NCI-H1930 (cell line): ENCODE measurements around the gene C19orf81.

ENCODE experiments used
- DNase-seq, 2 experiments: peaks; one replicate each; lab custom pipeline; 2025; lab: John Stamatoyannopoulos, UW

Gene C19orf81

DNA sequence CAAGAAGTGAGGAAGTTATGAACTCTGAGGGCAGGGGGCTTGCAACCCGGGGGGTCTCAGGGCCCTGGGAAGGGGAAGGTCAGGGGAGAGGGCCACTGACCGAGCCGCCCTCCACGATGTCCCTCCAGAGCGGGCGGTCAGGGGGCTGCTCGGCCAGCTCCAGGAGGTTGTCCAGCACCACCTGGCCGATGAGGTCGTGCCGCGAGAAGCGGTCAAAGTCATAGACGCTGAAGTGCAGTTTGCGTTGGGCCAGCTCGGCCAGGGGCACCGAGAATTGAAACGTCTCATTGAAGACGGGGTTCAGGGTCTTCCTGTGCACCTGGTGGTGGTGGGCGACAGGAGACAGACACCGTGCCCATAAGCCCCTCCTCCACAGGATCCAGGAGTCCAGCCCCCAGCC lies 20.1 kb upstream of the C19orf81 start:
- DNase-seq: no peak

GRCh38 chr19:50629801-50630200 lies 19.4 kb upstream of the C19orf81 start:
- DNase-seq: no peak

DNA sequence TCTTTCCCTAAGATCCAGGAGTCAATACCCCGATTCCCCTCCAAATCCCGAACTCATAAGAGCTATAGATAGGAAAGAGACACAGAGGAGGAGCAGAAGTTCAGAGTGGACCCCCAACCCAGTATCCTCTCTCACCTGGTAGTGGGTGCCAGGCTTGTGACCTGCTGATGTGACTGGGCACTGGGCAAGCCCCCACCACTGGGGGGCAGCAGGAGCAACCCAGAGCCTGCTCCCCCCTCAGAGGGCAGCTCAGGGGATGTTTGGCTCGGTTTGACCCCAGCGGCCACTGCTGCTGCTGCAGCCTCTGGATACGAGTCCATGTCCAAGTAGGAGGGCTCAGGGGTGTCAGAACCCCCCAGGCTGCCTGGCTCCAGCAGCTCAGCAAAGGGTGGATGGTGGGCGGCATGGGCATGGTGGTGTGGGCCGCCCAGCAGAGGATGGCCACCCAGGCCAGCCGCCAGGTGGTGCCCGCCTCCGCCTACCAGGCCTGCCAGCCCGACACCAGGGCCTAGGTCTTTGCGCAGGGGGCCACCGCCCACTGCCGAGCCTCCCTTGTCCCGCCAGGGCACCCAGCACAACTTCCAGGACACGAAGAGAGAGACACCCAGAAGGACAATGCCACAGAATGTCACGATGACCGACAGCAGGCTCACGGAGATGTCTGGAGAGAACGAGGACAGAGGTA lies 17.0 kb upstream of the C19orf81 start:
- no peak for DNase-seq

DNA sequence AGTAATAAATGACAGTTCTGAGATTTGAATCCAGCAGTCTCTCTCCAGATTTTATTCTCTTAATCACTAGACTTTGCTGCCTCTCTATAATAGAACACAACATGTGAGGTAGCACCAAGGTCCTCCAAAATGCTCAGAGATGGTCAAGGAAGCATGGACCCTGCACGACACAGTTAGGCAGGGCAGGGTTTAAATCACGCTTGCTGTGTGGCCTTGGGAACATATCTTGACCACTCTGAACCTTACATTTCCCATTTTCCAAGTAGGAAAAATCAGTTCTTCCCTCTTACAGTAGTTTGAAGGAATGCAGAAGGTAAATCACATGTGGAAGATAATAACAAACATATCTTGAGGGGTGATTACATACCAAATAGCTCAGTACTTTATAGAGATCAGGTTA lies 15.9 kb upstream of the C19orf81 start:
- no peak for DNase-seq

GRCh38 chr19:50633973-50634372 lies 15.3 kb upstream of the C19orf81 start:
- DNase-seq: no peak

DNA sequence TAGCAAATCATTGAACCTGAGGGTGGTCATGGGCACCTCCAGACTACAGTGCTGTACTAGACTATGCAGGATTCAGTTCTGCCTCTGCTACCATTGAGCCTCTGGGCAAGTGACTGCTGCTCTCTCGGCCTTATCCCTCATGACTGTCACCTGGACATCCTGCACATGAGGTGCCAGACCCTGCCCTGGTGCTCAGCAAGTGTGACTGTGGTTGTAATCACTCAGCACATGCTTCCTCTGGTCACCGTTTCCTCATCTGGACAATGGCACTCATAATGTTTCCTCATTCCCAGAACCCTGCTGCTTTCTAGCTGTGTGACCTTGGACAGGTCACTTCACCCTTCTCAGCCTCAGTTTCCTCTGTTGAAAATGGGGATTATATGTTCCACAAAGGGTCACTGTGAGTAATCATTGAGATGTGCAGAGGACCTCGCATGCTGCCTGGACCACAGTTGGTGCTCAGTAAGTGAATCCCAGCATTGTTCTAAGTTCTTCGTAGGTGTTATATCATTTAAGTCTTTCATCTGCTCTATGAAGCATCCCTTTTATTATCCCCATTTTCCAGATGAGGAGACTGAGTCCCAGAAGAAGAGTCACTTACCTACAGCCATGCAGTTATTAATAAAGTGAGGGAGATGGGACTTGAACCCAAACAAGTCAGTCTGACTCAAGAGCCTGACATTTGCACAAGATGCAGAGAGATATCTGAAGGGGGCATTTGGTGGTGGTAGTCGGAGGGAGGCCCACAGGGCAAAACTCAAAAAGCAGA lies 12.7 kb upstream of the C19orf81 start:
- DNase-seq: no peak

DNA sequence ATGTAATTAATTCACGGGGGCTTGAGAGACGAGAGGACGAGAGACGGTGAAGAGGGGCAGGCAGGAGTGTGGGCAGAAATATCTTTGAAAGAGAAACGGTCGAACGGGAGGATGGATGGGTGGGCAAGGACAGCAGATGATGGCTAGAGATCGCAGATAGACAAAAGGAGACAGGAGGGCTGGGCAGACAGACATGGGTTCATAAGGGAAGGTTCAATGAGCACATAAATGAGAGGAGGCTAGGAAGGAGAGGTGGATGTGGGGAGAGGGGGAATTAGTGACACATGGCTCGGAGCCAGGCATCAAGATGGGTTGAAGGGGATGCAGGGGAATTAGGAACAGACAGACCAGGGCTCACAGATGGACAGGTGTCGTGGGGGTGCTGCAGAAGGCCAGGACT lies 10.6 kb upstream of the C19orf81 start:
- DNase-seq: no peak

- peak; percentile 66 to 81 for DNase-seq
Observed at GRCh38 chr19:50639121-50640112, 9.8 kb upstream of the C19orf81 start, which contains the start of gene SYT3. Gene SYT3, minus strand, starts transcription at chr19:50639881. Its CDS starts 2,470 bp downstream, at chr19:50637411.

DNA sequence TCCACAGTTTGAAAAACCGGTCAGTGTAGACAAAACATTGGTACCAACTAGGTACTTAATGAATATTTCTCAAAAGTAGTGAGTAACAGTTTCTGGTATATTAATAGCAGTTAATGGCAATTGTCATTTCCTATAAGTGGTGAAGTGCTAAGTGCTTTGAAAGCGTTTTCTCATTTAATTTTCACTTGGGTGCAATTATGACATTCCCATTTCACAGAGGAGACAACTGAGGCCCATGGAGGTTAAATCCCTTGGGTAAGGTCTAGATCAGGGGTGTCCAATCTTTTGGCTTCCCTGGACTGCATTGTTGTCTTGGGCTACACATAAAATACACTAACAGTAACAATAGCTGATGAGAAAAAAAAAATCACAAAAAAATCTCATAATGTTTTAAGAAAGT lies 8.9 kb upstream of the C19orf81 start:
- no peak for DNase-seq

GRCh38 chr19:50644315-50644915 lies 4.8 kb upstream of the C19orf81 start:
- DNase-seq: no peak

DNA sequence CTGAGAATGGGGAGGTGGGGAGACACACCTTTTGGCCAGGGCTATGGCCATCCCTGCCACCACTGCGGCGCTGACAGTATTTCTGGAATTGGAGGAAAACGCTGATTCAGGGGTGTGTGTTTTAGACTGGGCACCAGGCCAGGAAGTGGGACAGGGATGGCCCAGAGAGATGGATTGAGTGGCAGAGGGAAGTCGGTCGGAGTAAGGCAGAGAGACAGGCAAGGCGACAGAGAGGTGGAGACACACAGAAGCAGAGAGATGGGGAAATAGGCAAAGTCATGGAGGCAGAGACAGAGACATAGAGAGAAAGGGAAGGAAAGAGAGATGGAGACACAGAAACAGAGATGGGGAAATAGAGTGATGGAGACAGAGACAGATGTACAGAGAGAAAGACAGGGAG lies 4.1 kb upstream of the C19orf81 start:
- DNase-seq: no peak

- DNase-seq: no peak
Observed at GRCh38 chr19:50646074-50646807, 3.0 kb upstream of the C19orf81 start.

DNA sequence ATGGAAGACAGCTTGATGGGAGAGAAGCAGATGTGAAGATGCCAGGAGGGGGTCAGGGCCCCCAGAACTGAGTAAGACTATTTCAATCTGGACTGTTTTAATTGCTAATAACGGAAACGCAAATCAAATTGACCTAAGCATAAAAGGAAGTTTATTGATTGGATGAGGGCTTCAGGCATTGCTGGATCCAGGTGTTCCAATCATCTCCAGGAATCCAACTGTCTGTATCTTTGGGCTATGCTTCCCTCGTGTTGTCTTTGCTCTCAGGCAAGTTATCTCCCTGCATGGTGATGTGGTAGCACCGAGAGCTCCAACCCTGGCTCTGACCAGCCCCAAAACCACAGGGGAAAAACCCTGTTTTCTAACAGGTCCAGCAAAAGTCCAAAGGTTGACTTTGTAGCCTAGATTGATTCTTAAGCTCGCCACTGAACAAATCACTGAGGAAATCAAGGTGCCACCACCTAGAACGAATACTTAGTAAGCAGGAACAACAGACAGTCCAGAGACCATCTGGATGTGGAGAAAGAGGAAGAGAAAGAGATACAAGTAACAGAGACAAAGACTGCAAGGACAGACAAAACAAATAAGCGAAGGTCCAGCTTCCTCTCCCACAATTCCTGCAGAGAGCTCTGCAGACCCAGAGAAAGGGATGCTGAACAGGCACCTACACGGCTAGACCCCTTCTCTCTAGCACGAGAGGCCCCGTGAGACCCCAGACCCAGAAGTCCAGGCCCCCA lies 1.2 kb upstream of the C19orf81 start:
- DNase-seq: no peak

DNA sequence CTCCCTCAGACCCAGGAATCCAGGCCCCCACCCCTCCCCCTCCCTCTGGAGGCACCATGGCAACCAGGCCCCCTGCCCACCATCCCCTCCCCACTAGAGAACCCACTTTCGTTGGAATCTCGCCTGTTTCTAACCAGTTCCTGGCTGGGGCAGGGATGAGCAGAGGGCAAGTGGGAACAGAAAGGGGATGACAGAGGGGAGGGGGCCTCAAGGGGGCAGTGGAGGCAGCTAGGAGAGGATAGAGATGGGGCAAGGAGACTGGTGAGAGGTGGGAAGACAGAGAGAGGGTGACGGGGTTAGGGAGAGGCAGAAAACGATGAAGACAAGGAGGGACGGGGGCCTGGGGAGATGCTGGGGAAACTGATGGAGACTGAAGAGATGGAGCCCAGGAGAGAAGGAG lies 586 bp upstream of the C19orf81 start:
- no peak for DNase-seq

DNA sequence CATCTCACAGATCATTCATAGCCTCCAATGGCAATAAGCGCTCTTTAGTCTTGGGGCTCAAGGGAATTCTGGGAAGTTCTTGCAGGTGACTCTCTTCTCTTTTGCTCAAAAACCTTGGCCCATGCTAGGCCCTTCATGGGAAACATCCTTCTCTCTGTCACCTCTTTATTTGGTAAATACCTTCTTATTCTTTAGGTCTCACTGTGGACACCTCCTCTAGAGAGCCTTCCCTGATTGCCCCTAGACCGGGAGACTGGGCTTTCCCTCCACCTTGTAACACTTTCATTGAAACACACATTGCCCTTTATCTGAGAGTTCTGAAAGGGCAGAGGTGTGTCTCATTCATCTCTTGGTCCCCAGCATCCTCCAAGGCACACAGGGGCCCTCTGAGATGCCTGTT lies 1.9 kb downstream of the C19orf81 start:
- no peak for DNase-seq

GRCh38 chr19:50652722-50653121 lies 3.5 kb downstream of the C19orf81 start:
- DNase-seq: no peak

DNA sequence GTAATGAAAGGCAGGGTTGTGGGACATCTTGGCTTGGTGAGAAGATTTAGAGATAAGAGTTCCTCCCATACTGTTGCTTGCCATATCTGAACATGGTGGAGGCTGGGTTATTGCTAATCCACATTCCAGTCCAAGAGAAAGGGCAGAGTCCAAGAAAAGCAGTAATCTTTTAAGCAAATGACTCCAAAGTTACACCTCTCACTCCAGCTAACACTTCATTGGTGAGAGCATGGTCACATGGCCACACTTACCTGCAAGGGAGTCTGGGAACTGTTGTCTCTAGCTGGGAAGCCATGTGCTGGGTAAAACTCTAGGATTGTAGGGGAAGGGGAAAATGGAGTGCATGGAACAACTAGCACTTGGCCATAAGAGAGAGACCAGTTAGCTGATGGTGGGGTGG lies 5.6 kb downstream of the C19orf81 start:
- no peak for DNase-seq

DNA sequence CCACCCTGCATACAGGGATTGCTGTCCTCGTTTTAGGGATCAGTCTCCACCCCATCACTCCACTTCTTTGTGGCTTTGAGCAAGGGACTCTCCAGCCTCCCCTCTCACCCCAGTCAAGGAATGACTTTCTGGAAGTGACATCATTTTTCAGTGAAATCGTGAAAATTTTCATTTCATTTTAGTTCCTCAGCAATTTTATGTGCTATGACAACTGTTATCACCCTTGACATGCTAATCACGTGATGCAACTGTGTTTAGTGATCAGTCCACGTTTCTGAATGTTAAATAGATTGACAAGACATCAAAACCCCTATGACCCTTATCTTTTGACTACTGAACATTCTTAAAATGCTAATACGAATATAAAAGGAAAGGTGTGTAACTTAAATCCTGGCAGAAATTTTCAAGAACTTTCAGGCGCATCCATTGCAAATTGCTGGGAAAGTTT lies 8.0 kb downstream of the C19orf81 start:
- DNase-seq: no peak

DNA sequence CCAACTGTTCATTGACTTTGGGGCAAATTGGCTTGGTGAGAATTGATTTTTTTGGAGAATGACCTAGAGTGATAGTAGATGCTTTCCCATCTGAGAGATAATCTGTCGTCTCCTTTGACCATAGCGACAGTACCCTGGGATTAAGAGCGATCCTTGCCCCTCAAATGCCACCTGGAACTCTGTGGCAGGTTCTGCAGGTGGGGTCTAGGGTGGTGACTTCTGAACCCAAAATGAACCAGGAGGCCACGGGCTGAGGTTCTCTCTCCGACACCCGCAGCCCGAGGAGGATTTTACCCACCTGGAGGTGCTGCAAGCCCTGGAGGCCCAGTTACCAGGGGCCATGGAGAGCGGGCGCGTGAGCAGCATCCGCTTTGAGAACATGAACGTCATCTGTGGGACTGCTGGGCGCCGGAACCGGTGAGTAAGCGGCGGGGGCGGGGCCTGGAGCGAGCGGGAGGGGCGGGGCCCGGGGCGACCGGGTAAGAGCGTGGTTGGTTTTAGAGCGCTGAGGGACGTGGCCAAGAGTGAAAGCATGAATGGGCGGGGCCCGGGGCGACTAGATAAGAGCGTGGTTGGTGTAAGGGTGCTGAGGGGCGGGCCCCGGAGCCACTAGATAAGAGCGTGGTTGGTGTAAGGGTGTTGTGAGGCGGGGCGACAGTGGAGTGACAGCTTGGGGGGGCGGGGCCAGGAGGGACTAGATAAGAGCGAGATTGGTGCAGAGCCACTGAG lies 8.6 kb downstream of the C19orf81 start:
- DNase-seq: peak; percentile 100
